UCSD-AML1 (cell line): ENCODE data around the gene MSH3.
"Not testable (repeated sequence)": the region's sequence is repeated elsewhere in the genome, so short reads cannot be mapped to it uniquely, and the experiment has no call there.

Experiments used
- DNase-seq: peaks from one replicate; lab custom pipeline; 2025; ENCODE audit not compliant: unreplicated experiment; lab: John Stamatoyannopoulos, UW

MSH3 gene

GRCh38 chr5:80789319-80790016, 135.0 kb downstream of the MSH3 start:
- DNase-seq: not testable (repeated sequence)

- no peak for DNase-seq
Observed at GRCh38 chr5:80790698-80791097, 136.2 kb downstream of the MSH3 start.

- no peak for DNase-seq
Observed at GRCh38 chr5:80793354-80793753, 138.9 kb downstream of the MSH3 start.

- no peak for DNase-seq
Observed at GRCh38 chr5:80796846-80797245, 142.4 kb downstream of the MSH3 start.

GRCh38 chr5:80797428-80798024, 143.1 kb downstream of the MSH3 start:
- DNase-seq: no peak

GRCh38 chr5:80798166-80798565, 143.7 kb downstream of the MSH3 start:
- no peak for DNase-seq

GRCh38 chr5:80798633-80799032, 144.2 kb downstream of the MSH3 start:
- no peak for DNase-seq

- no peak for DNase-seq
Observed at GRCh38 chr5:80799041-80799440, 144.6 kb downstream of the MSH3 start.

GRCh38 chr5:80799573-80799972, 145.1 kb downstream of the MSH3 start:
- DNase-seq: no peak

- no peak for DNase-seq
Observed at GRCh38 chr5:80804332-80804731, 149.9 kb downstream of the MSH3 start.

- DNase-seq: no peak
Observed at GRCh38 chr5:80805038-80805437, 150.6 kb downstream of the MSH3 start.

- DNase-seq: no peak
Observed at GRCh38 chr5:80806929-80807328, 152.5 kb downstream of the MSH3 start.

GRCh38 chr5:80809451-80809850, 155.0 kb downstream of the MSH3 start:
- no peak for DNase-seq

GRCh38 chr5:80810425-80810824, 156.0 kb downstream of the MSH3 start:
- DNase-seq: no peak

GRCh38 chr5:80816590-80816989, 162.1 kb downstream of the MSH3 start:
- no peak for DNase-seq

GRCh38 chr5:80820685-80821084, 166.2 kb downstream of the MSH3 start:
- DNase-seq: no peak

- DNase-seq: no peak
Observed at GRCh38 chr5:80822640-80823039, 168.2 kb downstream of the MSH3 start.

GRCh38 chr5:80824159-80824558, 169.7 kb downstream of the MSH3 start:
- DNase-seq: not testable (repeated sequence)

GRCh38 chr5:80825786-80826460, 171.5 kb downstream of the MSH3 start:
- DNase-seq: no peak

GRCh38 chr5:80834710-80835109, 180.3 kb downstream of the MSH3 start:
- DNase-seq: no peak

- DNase-seq: no peak
Observed at GRCh38 chr5:80835128-80835527, 180.7 kb downstream of the MSH3 start.

- DNase-seq: no peak
Observed at GRCh38 chr5:80837679-80838078, 183.2 kb downstream of the MSH3 start.
